NCI-H2227 treated with DMSO at 0.1 percent for 48 hours (cell line): Measurements from ENCODE around the gene RBL2.
"Not testable (repeated sequence)": the region's sequence is repeated elsewhere in the genome, so short reads cannot be mapped to it uniquely, and the experiment has no call there.

Source experiments
- DNase-seq: peaks from one replicate; lab custom pipeline; 2025; lab: John Stamatoyannopoulos, UW

RBL2 gene, protein sequence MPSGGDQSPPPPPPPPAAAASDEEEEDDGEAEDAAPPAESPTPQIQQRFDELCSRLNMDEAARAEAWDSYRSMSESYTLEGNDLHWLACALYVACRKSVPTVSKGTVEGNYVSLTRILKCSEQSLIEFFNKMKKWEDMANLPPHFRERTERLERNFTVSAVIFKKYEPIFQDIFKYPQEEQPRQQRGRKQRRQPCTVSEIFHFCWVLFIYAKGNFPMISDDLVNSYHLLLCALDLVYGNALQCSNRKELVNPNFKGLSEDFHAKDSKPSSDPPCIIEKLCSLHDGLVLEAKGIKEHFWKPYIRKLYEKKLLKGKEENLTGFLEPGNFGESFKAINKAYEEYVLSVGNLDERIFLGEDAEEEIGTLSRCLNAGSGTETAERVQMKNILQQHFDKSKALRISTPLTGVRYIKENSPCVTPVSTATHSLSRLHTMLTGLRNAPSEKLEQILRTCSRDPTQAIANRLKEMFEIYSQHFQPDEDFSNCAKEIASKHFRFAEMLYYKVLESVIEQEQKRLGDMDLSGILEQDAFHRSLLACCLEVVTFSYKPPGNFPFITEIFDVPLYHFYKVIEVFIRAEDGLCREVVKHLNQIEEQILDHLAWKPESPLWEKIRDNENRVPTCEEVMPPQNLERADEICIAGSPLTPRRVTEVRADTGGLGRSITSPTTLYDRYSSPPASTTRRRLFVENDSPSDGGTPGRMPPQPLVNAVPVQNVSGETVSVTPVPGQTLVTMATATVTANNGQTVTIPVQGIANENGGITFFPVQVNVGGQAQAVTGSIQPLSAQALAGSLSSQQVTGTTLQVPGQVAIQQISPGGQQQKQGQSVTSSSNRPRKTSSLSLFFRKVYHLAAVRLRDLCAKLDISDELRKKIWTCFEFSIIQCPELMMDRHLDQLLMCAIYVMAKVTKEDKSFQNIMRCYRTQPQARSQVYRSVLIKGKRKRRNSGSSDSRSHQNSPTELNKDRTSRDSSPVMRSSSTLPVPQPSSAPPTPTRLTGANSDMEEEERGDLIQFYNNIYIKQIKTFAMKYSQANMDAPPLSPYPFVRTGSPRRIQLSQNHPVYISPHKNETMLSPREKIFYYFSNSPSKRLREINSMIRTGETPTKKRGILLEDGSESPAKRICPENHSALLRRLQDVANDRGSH

GRCh38 chr16:53434377-53435065 is at the start of gene RBL2:
TSS of gene RBL2 (plus strand) at chr16:53434471. CDS start at chr16:53434557, 86 bp downstream.
- DNase-seq: peak; percentile 43

DNA sequence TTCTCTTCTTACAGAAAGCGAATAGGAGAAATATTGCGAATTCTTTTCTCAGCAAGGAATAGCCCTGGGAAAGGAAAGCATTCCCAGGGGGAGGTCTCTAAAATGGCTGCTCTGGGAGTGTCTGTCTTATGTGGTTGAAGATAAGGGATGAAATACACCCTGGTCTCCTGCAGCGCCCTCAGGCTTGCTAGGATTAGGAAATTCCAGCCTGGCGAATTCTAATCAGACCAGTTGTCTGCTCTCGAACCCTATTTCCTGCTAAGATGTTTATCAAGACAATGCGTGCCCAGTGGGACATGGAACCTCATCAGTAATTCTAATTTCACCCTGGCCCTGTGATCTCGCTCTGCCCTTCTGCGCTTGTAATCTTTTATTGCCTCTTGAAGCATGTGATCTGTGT is 49.7 kb upstream of the RBL2 start:
- not testable (repeated sequence) for DNase-seq

GRCh38 chr16:53404959-53405358 is 29.3 kb upstream of the RBL2 start:
- no peak for DNase-seq

DNA sequence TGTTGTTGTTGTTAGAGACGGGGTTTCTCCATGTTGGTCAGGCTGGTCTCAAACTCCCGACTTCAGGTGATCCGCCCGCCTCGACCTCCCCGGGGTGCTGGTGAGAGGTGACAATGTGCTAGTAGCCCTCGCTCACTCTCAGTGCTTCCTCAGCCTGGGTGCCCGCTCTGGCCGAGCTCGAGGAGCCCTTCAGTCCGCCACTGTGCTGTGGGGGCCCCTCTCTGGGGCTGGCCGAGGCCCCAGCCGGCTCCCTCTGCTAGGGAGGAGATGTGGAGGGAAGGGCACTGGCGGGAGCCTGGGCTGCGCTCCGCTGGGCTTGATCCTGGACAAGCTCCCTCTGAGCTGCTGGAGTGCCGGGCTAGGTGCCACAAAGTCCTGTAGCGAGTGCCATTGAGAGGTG is 21.7 kb upstream of the RBL2 start:
- no peak for DNase-seq

DNA sequence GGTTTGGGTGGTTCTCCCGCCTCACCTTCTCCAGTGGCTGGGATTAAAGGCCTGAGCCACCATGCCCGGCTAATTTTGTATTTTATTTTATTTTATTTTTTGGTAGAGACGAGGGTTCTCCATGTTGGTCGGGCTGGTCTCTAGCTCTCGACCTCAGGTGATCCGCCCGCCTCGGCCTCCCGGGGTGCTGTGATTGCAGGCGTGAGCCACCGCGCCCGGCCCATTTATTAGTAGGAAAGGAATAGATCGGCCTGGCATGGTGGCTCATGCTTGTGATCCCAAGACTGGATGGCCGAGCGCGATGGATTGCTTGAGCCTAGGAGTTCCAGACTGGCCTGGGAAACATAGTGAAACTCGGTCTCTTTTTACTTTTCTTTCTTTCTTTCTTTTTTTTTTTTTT is 20.4 kb upstream of the RBL2 start:
- DNase-seq: no peak

DNA sequence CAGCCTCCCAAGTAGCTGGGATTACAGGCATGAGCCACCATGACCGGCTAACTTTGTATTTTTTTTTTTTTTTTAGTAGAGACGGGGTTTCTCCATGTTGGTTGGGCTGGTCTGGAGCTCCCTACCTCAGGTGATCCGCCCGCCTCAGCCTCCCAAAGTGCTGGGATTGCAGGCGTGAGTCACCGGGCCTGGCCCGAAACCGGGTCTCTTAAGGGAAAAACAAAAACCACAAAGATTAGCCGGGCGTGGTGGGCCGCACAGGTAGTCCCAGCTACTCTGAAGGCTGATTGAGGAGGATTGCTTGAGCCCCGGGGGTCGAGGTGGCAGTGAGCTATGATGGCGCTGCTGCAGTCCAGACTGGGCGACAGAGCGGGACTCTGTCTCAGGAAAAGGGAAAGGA is 19.9 kb upstream of the RBL2 start:
- DNase-seq: no peak

GRCh38 chr16:53415504-53415903 is 18.8 kb upstream of the RBL2 start:
- no peak for DNase-seq

DNA sequence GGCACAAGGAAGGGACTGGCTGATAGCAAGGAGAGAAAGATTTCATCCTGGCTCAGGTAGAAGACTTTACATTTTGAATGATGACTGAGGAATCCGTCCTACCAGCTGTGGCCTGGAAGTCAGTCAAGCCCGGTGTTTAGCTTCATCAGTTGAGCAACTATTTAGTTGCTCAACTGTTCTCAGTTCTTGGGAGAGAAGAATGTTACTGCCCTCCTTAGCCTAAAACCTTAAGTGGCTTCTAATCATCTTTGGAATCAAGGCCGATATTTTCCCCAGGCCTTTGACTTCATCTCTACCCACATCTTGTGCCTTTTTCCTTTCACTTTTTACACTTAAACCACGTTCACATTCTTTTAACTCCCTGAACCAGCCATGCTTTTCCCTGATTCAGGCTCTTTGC is 17.3 kb upstream of the RBL2 start:
- no peak for DNase-seq

DNA sequence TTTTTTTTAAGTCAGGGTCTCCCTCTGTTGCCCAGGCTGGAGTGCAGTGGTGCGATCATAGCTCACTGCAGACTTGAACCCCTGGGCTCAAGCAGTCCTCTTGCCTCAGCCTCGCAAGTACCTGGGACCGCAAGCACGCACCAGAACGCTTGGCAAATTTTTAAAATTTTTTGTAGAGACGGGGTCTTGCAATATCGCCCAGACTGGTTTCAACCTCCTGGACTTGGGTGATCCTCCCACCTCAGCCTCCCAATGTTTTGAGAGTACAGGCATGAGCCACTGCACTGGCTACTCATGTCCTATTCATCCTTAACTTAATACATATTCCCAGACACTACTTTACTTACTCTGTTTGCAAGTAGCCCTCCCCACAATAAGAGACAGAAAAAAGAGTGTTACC is 16.3 kb upstream of the RBL2 start:
- DNase-seq: no peak

DNA sequence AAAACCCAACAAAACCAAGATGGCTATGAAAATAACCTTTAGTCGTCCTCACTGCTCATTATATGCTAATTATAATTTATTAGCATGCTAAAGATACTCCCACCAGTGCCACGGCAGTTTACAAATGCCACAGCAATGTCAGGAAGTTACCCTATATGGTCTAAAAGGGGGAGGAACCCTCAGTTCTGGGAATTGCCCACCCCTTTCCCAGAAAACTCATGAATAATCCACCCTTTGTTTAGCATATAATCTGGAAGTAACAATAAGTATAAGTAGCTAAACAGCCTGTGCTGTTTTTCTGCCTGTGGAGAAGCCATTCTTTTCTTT is 14.9 kb upstream of the RBL2 start:
- DNase-seq: not testable (repeated sequence)

- DNase-seq: no peak
Measured at GRCh38 chr16:53421248-53421647, 13.0 kb upstream of the RBL2 start.

DNA sequence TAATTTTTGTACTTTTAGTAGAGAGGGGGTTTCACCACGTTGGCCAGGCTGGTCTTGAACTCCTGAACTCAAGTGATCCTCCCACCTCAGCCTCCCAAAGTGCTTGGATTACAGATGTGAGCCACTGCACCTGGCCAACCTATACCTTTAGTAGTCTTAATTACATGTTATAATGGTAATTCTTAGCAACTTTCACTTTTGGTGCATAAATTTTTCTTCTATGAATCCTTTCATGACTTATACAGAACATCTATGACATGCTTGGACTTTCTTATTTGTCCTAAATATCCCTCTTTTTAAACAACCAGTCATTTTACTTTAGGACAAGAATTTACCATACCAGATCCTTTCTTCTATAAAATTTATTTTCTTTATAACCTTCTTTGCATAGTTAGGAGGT is 10.3 kb upstream of the RBL2 start:
- not testable (repeated sequence) for DNase-seq

DNA sequence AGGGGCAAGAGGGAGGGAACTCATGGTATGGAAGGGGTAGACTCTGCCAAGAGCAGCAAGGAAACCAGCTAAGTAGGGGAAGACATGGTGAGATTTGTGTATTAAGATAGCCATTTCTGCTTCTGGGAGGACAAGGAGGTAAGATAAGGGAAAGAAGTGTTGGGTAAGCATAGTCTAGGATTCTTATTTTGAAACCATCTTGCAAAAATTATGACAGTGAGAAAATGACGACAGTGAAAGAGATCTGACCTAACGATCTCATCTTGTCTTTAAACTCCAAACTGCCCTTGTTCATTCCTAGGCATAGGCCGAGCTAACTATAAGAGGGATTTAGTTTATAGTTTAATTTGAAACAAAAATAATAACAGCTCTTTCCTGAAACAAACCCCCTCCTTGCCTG is 5.6 kb upstream of the RBL2 start:
- no peak for DNase-seq

DNA sequence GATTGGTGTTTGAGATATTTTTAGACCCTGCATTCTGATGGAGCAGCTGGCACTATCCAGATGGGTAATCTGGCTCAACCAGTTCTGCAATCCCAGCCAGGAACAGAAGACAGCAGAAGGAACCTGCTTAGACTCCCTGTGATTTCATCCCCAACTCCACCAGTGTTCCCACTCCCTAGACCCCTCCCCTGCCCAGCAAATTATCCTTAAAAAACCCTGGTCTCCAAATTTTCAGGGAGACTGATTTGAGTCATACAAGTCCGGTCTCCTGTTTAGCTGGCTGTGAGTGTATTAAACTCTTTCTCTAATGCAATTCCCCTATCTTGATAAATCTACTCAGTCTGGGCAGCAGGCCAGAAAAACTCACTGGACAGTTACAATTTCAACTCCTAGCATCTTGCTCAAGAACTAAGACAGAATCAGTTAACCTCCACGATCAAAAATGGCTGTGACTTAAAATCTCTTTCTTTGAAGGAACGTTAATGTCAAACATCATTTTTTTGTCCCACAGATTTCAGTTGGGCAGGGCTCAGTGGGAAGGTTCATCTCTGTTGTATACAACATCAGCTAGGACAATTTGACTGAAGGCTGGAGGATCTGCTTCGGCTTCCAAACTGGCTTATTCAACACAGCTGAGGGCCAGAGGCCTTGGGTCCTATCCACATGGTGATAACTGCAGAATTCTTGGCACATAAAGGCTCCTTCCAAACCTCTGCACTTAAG is 4.9 kb upstream of the RBL2 start:
- DNase-seq: no peak

GRCh38 chr16:53430363-53430762 is 3.9 kb upstream of the RBL2 start:
- no peak for DNase-seq

- DNase-seq: no peak
Measured at GRCh38 chr16:53433509-53433908, 762 bp upstream of the RBL2 start.

DNA sequence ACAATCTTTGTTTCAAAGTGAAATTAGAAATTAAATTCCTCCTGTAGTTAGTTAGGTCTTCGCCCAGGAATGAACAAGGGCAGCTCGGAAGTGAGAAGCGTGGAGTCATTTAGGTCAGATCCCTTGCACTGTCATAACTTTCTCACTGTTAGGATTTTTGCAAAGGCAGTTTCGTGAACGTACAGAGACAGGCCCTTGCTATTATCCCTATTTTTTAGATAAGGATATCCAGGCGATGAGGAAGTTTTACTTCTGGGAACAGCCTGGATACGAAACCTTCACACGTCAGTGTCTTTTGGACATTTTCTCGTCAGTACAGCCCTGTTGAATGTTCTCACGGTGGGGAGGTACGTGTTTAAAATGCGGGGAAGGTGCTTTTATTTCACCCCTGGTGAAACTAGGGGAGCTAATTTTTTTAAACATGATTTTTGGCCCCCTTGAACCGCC is 318 bp upstream of the RBL2 start:
- DNase-seq: no peak

DNA sequence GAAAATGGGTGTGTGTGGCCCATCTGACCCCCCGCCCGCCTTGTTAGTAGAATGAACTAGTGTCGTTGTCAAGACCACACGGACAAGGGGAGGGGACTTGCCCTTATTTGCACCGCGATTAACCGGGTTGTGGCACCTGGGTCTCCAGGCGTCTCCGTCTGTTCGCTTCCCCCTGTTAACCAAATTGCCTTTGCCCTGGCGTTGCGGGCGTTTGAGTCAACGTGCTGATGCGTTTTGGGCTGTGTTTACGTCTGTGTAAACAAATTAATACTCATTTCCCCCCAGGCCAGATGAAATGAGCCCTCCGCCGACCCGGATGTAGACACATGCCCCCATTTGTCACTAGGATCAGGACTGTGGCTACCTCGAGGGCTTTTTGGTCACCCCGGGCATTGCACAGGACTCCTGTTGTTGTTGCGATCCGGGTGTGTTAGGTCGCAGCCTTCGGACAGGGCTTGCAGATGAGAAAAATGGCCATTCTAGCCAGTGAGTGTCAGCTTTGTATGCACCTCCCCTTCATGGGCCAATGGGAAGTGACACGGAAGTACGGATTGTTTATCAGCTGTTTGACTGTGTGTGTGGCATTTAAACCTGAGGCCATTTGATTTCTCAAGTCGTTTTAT is 906 bp downstream of the RBL2 start:
- peak; percentile 39 for DNase-seq

GRCh38 chr16:53440125-53440524 is 5.9 kb downstream of the RBL2 start:
- DNase-seq: no peak

- DNase-seq: no peak
Measured at GRCh38 chr16:53445534-53445933, 11.3 kb downstream of the RBL2 start.

DNA sequence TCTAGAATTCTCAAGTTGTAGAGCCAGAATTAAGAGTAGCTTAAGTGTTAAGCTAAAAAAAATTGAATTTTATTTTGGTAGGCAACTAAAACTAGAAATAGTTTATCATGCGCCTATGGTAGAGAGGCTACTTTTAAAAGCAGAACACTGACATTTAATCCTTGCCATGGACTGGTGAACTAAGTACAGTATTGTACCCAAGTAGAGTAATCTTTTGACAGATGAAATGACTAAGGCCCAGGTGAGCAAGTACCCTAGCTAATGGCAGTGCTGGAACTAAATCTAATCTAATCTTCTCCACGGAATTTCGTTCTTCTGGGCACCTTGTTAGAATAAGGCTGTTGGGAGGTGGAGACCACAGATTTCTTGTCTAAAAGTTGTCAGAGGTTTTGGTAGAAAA is 11.8 kb downstream of the RBL2 start:
- DNase-seq: no peak
